Ureter (tissue), 1 donor: ENCODE results near the gene COX6B1. TPM values are rescaled to one million over a fixed set of nuclear protein-coding genes. Genes with fewer than 3 reads are reported as not detected.
"Not testable (repeated sequence)": the region's sequence is repeated elsewhere in the genome, so short reads cannot be mapped to it uniquely, and the experiment has no call there.

ENCODE experiments used
- DNase-seq: peaks from one replicate; pipeline ENCODE4 v3.0.0-alpha.2; 2020; ENCODE audit warnings: low spot score
- total RNA-seq: library from RNA; stranded (reverse); gene quantifications from one replicate; pipeline ENCODE4 v1.2.4, GENCODE V29; 2023
- donor health status: DM: yes; HTN: yes; CAD: no.

COX6B1 gene
- total RNA-seq, 1 donor from 2014 or later = 473 TPM

- DNase-seq = no peak
Observed at GRCh38 chr19:35633727-35634440, 14.2 kb upstream of the COX6B1 start.

GRCh38 chr19:35636651-35637050, 11.5 kb upstream of the COX6B1 start:
- no peak for DNase-seq

- DNase-seq = no peak
Observed at GRCh38 chr19:35637165-35637564, 11.0 kb upstream of the COX6B1 start.

- DNase-seq = no peak
Observed at GRCh38 chr19:35639321-35639639, 8.8 kb upstream of the COX6B1 start.

GRCh38 chr19:35639863-35640262, 8.3 kb upstream of the COX6B1 start:
- DNase-seq = no peak

- DNase-seq = no peak
Observed at GRCh38 chr19:35641515-35642151, 6.5 kb upstream of the COX6B1 start, which contains the start of gene ETV2. TSS of gene ETV2 (plus strand) at chr19:35641745. CDS start at chr19:35642461, 716 bp downstream.

GRCh38 chr19:35642312-35642711, 5.8 kb upstream of the COX6B1 start:
- no peak for DNase-seq

GRCh38 chr19:35642798-35643254, 5.3 kb upstream of the COX6B1 start:
- DNase-seq = peak; percentile 54

GRCh38 chr19:35643255-35644205, 4.6 kb upstream of the COX6B1 start:
- peak; percentile 82 for DNase-seq

GRCh38 chr19:35644206-35644986, 3.7 kb upstream of the COX6B1 start:
- DNase-seq = peak; percentile 96

GRCh38 chr19:35644987-35645679, 3.0 kb upstream of the COX6B1 start:
- DNase-seq = peak; percentile 86

- no peak for DNase-seq
Observed at GRCh38 chr19:35645680-35646511, 2.2 kb upstream of the COX6B1 start.

GRCh38 chr19:35650581-35650980, 2.5 kb downstream of the COX6B1 start:
- DNase-seq = no peak

- DNase-seq = not testable (repeated sequence)
Observed at GRCh38 chr19:35654828-35655227, 6.7 kb downstream of the COX6B1 start.

GRCh38 chr19:35655600-35655999, 7.5 kb downstream of the COX6B1 start:
- no peak for DNase-seq

- DNase-seq = no peak
Observed at GRCh38 chr19:35656700-35657099, 8.6 kb downstream of the COX6B1 start.

- no peak for DNase-seq
Observed at GRCh38 chr19:35657904-35658700, 10.0 kb downstream of the COX6B1 start.

- no peak for DNase-seq
Observed at GRCh38 chr19:35661995-35662340, 13.8 kb downstream of the COX6B1 start.

- no peak for DNase-seq
Observed at GRCh38 chr19:35663981-35664380, 15.9 kb downstream of the COX6B1 start.
